Breast epithelium (tissue), 3 donors: ENCODE data around the gene CTXN1.

Experiments
- CTCF ChIP-seq, 3 donors: fragments of 450-650 bp; IDR thresholded peaks; one replicate each; pipeline ENCODE4 v1.5.1; 2016 to 2017; ENCODE audit warnings: antibody characterized with exemption in 3 of 3, mild to moderate bottlenecking in 3 of 3, moderate library complexity in 3 of 3
- POLR2A ChIP-seq: fragments of 450-650 bp; IDR thresholded peaks from one replicate; pipeline ENCODE4 v1.6.1; 2016; ENCODE audit warnings: antibody characterized with exemption, mild to moderate bottlenecking, moderate library complexity
- POLR2AphosphoS5 ChIP-seq, 3 donors: sonication (generic); formaldehyde crosslinking; IDR thresholded peaks; one replicate each; pipeline ENCODE4 v1.6.1; 2017; ENCODE audit warnings: antibody characterized with exemption in 3 of 3

GRCh38 chr19:7905268-7905667, 20.7 kb downstream of the CTXN1 start:
- TF ChIP-seq POLR2A (no peak), CTCF (IDR thresholded peaks at IDR 0.05) (no peak), POLR2AphosphoS5 (IDR thresholded peaks at IDR 0.05) (no peak)
